GM19324 (cell line): ENCODE data around the gene IGF2R.

ENCODE experiments used
- ATAC-seq: cut with Tn5 transposase; IDR thresholded peaks from one replicate; pipeline ENCODE4 v1.9.1; 2021; ENCODE audit warnings: mild to moderate bottlenecking, moderate library complexity; ENCODE audit not compliant: unreplicated experiment, low FRiP score

Gene IGF2R

DNA sequence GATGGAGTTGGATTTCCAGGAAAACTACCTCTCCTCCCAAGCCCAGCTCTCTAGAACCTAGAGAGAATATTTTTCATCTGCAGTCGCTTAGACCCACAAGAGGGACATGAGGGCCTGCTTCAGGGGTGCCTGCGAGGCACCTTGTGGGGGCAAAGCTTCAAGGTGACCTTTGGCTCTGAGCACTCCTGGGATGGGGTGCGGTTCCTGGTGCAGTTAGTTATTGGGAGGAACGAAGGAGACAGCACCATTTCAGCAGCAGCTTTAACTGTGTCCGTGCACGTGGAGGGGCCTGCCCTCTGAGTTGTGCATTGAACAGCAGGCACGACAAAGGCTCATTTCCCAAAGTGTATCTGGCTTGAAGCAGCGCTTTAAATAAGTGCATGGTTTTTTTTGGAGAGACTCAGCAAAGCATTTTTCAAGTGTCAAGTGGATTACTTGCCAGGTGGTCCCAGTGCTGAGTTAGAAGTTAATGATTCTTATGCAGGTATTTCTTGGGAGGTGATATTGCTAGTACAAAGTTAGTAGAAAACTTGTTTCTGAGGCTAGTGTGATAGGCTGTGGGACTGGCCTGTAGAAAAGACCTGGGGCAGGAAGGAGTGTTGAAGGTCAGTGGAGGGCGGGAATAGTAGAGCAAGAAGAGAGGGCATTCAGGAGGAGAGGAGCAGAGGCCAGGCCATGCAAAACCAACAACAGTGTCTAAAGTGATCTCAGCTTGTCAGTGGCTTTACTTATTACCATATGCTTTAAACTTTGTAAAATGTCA lies 3.8 kb downstream of the IGF2R start:
- ATAC-seq: no peak

DNA sequence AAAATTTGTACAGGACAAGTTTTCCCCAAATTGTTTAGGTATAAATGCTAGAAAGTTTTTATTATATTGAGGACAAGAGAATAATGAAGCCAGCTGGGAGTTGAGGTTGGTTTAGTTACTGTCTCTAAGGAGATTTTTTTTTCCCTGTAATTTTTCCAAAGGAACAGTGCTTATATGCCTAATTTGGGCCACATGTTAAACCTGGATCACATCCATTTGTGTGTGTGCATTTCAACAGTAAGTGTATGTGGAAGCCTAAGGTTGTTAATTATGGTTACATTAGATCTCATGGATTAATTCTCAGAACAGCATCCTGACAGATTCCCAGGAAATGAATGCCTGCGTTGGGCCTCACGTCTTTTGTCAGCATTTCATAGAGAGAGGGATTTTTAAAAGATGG lies 4.5 kb downstream of the IGF2R start:
- no peak for ATAC-seq

DNA sequence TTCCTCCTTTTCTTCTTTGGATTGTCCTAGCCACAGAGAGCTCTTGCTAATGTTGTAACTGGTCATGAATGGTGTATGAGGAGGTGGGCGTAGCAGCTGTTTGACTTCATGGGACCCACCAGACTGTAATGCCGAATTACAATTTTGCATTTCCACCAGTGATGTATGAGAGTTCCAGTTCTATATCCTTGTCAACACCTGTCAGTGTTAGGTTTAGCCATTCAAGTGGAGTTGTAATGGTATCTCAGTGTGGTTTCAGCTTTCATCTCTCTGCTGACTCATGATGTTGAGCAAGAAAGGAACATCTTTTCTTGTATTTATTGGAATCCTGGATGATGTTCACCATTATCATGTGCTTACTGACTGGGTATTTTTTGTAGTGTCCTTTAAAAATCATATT lies 5.1 kb downstream of the IGF2R start:
- peak; percentile 34 for ATAC-seq

DNA sequence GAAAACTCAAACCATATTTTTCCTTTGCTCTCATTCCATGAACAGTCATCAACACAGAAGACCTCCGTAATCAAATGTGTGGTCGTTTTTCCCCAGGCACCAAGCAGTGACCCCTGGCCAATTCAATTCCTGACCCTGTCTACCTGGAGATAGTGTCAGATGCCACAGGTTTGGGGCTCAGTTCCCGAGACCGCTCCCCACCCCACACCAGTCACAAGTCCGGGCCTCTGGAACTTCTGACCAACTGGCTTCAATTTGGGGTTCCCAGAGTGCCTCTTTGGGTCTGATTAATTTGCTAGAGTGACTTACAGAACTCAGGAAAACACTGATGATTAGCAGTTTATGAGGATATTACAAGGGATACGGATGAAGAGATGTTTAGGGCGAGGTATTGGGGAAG lies 6.0 kb downstream of the IGF2R start:
- no peak for ATAC-seq

DNA sequence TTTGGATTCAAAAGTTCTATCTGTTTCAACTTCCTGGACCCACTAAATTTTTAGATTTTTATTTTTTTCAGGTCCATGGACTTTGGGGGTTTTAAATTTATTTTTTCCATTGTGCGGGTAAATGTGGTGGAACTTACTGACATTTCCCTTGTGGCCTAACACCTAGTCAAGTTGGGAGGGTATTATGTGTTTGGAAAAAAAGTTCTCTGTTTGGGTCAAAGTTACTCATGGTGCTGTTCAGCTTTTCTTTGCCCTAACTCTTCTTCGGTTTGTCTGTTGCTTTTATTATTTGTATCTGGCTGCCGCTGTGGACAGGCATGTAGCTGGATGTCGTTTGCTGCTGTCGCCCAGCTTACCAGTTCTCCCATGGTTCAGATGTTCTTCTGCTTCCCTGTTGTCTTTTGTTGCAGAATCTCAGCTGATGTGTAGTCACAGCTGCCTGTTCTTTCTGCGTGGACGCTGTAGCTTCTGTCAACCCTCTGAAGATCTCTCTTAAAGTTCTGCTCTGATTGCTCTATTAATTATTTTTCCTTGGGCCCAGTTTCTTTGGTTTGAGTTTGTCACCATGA lies 7.9 kb downstream of the IGF2R start:
- no peak for ATAC-seq

DNA sequence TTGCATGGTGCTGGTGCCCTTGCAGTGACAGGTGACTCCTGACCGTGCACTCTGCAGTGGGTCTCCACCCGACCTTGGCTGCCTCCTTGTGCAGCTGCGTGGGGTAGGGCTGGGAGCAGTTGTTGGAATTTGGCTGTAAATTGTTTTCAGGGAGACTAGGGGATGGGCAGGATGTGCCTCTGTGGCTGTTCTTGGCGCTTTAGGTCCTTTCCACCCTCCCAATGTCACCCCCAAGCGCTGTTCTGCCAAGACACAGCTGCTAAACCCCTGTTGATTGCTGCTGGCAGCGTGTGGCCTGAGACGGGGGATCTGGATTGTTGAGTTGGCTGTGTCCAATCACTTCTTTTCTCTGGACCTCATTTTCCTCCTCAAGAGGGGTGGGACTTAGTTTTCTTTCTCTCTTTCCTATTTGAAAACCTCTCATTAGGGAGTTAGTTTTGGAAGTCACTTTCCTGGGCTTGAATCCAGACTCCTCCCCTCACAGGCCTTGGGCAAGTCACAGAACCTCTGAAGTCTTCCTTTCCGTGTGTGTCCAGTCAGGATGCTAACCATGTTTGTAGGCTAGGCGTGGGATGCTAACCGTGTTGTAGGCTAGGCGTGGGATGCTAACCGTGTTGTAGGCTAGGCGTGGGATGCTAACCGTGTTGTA lies 8.5 kb downstream of the IGF2R start:
- no peak for ATAC-seq

DNA sequence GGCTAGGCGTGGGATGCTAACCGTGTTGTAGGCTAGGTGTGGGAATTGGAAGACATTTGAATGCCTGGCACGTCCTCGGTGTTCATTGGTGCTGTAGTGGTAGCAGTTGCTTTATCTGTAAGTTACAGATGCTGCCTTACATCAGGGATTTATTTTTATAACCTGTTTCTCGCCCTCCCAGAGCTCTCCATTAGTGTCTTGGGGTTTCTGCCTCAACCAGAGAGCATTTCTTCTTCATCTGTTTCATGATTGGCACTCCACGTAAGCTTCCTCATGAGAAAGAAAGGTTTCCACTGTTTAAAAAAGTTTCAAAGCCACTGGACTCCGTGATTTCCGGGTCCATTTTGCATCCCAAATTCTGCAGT lies 9.0 kb downstream of the IGF2R start:
- no peak for ATAC-seq

DNA sequence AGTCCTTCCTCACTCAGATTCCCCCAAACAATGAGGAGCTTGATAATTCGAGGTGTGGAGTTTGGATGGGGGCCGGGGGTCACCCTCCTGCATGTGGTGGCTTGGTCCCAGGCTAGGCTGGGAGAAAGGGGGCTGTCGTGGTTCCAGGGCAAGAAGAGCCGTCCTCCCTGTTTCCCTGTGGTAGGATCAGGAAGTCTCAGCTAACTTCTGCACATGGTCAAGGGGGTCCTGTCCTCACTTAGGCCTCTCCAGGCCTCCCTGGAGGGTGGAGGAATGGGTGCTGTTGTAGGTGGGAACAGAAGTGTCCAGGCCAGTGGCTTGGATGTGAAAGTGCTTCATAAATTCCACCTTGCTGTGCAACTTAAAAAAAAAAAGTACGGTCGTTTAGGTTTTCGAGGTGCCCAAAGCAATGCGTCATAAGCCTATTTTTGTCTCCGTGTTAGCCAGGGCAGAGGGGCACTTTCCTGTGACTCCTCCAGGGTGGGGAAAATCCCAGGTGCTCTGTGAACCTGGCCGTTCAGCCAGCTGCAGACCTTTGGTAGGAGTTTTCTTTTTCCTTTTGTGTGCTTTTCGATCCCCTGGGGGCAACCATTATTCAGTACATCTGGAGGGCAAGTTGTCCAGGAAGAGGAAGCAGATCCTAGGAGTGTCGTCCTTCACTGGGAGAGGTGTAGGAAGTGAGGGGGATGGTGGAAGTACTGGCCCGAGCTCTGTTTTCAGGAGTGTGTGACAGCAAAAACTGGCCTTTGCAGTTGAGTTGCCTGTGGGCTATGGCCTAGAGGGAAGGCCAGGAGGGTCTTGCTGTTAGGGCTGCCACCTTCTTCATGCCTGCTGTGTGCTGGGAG lies 9.6 kb downstream of the IGF2R start:
- ATAC-seq: peak; percentile 18

DNA sequence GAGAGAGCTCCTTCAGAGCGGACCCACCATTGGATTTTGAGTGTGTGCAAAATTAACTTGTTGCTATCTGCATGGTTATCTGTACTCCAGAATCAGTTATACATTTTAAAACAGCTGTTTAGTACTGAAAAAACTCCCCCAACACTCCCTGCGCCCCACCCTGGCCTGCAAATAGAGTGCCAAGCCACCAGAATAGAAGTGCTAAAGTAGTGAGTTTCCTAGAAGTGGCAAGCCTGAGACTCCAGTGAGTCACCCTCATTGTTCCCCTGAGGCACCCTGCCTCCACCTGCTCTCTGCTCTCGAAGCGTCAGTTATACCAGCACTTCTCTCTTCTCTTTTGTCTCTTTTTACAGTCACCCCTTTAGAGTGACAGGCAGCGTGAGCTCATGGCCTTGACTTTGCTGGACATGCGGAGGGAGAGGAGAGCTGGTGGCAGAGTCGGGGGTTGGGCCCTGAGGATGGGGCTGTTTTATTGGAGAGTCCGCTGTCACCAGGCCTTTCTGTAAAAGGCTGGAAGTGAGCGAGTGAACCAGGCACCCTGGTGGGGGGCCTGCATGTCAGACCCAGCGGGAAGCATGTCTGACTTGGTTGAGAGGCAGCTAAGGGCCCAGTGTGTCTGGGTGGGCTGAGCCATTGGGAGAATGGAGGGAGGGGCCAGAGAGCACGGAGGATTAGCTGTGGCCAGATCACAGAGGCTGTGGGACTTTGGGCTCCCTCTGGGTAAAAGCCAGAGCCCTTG lies 10.4 kb downstream of the IGF2R start:
- ATAC-seq: peak; percentile 64

DNA sequence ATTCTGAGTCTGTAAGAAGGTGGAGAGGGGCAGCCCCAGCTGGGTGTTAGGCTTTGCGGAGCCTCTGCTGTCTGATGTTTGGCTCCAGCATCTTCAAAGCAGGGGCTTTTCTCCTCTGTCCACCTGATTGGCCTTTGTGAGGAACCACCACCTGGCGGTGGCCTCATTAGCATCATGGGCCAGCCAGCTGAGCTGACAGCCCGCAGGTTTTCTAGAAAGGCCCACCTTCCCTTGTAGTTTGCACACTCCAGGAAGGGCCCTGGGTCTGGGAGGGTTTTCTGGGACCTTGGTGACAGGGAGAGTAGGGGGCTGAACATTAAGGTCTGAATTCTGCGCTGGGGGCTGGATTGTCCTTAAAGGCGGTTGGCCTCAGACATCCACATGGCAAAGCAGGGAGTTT lies 11.6 kb downstream of the IGF2R start:
- ATAC-seq: no peak

DNA sequence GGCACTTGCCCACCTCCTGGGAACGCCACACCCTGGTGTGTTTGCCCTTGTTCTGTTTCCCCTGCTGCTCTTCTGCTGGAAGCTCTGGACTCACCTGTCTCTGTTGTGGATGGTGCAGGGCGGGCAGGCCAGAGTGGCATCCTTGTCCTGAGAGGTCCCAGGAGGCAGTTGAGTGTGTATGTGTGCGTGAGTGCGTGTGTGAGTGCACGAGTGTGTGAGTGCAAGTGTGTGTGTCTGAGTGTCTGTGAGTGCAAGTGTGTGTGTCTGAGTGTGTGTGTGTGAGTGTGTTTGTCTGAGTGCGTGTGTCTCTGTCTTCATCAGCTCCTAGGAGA lies 12.2 kb downstream of the IGF2R start:
- ATAC-seq: no peak

DNA sequence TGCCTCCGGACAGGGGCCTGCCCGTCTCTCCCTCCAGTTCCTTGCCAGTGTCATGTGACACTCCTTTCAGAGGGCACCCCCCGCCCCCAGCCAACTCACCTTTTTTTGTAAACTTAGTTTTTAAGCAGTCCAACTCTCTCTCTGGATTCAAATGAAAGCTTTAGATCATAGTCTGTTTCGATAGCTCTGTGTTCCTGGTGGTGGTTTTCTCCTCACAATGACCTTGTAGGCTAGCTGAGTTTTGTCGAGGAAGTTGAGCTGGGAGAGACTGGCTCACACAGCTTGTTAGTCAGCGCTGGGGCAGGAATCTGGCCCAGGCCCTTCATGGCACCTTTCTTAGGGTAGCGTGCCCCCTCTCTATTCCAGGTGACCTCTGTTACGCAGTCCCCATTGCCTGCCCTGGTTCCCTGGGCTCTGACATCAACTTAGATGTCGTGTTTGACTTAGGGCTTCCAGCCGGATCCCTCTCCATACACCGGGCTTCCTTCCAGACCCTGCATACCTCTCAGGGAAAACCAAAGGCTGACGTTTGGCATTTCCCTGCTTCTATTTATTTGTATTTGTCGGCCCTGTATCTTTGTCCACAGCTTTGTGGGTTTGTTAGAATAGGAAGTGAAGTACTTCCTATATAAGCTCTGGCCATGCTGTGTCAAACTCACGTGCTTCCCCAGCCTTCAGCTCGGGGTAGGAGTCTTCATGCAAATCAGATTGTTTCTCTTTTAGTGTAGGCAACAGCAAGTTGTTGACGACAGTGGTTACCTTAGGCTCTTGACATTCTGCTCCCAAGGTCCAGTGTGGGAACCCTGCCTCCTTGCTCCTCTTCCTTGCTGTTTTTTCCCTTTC lies 12.7 kb downstream of the IGF2R start:
- ATAC-seq: peak; percentile 78

DNA sequence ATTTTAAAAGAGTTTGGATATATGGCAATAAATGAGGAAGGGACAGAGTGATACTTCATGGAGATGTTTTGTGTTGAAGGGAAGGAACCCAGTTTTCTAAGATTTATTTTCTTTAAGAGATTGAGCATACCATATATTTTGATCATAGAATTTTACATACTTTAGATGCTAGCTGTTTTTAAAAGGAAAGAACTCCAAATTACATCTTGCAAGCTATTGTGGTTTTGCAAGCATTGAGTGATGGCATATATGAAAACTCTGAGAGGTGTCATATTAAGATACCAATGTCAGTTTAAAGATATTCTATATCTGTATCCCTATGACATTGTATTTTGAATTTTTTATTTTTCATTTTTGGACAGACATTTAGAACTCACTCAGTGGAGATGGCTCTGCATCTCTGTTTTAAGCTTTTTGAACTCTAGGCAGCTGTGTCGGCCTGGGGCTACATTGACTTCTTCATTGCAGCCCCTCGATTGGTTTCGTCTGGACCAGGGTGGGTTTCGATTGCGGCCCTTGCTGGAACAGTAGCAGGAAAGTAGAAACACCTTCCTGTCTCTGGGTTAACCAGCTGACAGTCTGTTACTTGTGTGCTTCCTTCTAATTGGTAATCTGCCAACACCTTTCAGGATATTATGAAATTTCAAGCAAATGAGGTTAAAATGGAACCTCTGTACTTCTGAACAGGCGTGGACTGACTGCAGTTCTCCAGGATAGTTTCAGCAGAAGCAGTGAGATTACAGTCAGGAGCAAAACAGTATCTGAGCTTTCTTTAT lies 14.0 kb downstream of the IGF2R start:
- ATAC-seq: no peak

DNA sequence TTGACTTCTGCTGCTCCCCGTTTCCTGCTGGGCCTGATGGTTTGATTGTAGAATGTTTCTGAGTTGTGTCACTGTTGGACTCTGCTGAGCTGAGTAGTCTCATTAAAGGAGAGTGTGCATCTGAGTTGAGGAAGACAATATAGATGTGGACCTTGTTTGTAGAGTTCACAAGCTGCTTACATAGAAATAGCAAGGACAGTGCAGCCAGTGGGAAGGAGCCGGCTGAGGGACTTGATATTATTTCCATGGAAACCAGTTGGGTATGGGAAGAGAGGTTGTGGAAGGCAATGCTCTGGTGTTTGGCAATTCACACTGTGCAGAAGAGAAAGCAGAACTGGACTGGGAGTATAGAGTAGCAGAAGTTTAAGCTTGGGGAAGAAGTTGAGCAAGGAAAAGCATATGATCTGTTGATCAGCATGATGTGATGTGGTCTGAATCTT lies 14.8 kb downstream of the IGF2R start:
- no peak for ATAC-seq

DNA sequence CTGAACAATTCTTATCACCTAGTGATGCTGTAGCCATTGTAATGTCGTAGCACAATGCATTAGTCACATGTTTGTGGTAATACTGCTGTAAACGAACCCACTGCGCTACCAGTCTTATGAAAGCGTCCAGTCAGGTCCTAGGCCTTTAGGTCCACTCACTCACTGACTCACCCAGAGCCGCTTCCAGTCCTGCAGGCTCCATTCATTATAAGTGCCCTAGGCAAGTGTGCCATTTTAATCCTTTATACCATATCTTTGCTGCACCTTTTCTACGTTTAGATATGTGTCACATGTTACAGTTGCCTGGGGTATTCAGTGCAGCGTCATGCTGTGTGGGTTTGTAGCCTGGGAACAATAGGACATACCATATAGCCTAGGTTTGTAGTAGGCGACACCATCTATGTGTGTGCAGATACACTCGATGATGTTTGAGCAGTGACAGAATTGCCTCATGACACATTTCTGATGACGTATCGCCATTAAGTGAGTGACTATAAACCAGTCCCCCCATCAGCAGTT lies 15.4 kb downstream of the IGF2R start:
- no peak for ATAC-seq

DNA sequence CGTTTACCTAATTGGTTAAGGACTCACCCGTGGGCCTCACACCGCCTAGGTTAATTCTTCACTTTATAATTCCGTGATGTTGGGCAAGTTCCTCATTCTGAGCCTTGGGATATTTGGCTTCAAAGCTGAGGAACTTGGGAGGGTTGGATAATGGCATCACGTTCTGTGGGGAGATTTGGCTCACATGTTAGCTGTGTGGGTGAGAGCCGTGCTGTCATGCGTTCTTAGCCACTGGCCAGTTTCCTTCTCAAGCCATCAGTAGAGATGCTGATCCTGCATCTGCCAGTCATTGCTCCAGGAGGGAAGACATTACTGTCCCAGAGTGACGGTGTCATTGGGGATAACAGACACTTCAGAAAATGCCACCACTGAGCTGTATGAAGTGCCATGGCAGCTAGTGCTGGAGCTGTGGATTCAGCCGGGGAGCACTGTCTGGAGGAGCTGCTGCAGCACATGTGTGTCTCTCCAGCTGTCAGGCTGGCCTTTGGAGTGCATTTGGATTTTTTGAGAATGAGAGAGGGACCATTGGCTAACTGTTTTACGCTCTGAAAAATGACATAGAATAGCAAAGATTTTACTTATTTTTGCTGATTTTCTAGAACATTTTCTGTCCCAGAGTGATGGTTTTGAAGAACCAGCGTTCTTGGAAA lies 16.5 kb downstream of the IGF2R start:
- ATAC-seq: no peak

DNA sequence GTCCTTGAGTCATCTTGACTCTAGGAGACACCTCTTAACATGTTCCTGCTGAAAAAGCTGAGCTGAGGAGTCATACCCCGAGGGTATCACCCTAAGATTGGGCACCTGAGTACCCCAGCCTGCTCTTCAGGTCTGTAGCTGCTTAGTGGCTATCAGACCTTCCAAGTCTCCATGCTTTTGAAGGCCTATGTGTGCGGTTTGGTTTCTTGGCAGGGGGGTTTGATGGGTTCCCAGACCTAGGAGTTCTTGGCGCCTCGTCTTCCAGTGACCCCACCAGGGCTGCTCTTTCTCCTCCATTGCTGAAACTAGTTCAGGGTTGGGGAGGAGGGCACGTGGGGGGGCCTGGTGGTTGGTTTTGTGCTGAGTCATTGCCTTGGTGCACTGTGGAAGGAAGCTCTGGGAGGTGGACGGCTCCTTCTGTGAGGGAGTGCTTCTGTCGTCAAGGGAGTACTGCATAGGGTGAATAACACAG lies 20.1 kb downstream of the IGF2R start:
- ATAC-seq: no peak
